ENCODE results near the gene PANK2.
"Not testable (repeated sequence)": the region's sequence is repeated elsewhere in the genome, so short reads cannot be mapped to it uniquely, and the experiment has no call there.

PANK2 gene

DNA sequence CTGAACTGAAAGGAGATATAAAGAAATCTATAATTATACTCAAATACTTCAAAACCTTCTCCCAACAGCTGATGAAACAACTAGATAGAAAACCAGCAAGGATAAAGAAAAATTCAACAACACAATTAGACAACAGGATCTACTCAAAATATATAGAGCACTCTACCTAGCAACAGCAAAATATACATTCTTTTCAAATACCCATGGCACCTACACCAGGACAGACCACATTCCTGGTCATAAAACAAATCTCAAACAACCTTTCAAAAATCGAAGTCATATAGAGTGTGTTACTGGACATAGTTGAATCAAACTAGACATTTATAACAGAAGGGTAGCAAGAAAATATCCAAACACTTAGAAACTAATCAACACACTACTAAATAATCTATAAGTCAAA is 83.0 kb downstream of the PANK2 start:
- no peaks in the 10 kb centered on the region for H3K4me1 ChIP-seq (ENCODE audit: control insufficient read depth in 1 of 2, insufficient read depth in 2 of 2, low read length in 2 of 2)
- no peaks in the 10 kb centered on the region for H3K27me3 ChIP-seq (ENCODE audit: control insufficient read depth in 1 of 2, insufficient read depth in 2 of 2, low read length in 2 of 2)
- H3K9ac ChIP-seq (ENCODE audit: low read depth in 1 of 2, low read length in 2 of 2), result no peak overlapping the region
- H3K36me3 ChIP-seq (ENCODE audit: control insufficient read depth in 1 of 2, insufficient read depth in 2 of 2, low read length in 2 of 2), result peaks cover 0 to 2% of the 10 kb centered on the region in 2 donors
- no peaks in the 10 kb centered on the region for H3K9me3 ChIP-seq (ENCODE audit: control insufficient read depth in 1 of 2, low read length in 2 of 2)
- no peak overlapping the region for H3K27ac ChIP-seq (ENCODE audit: low read depth, low read length)
- H3K4me3 ChIP-seq (ENCODE audit: low read depth in 1 of 2, low read length in 2 of 2), result no peak overlapping the region

GRCh38 chr20:3972631-3973030 is 83.4 kb downstream of the PANK2 start:
- H3K9me3 ChIP-seq (ENCODE audit: control insufficient read depth in 1 of 2, low read length in 2 of 2); H3K27ac ChIP-seq (ENCODE audit: low read depth, low read length); H3K27me3 ChIP-seq (ENCODE audit: control insufficient read depth in 1 of 2, insufficient read depth in 2 of 2, low read length in 2 of 2); H3K4me3 ChIP-seq (ENCODE audit: low read depth in 1 of 2, low read length in 2 of 2); H3K4me1 ChIP-seq (ENCODE audit: control insufficient read depth in 1 of 2, insufficient read depth in 2 of 2, low read length in 2 of 2); H3K9ac ChIP-seq (ENCODE audit: low read depth in 1 of 2, low read length in 2 of 2); H3K36me3 ChIP-seq (ENCODE audit: control insufficient read depth in 1 of 2, insufficient read depth in 2 of 2, low read length in 2 of 2): not testable (repeated sequence)

- no peak overlapping the region for H3K27ac ChIP-seq (ENCODE audit: low read depth, low read length)
- no peak overlapping the region for H3K4me3 ChIP-seq (ENCODE audit: low read depth in 1 of 2, low read length in 2 of 2)
- H3K9me3 ChIP-seq (ENCODE audit: control insufficient read depth in 1 of 2, low read length in 2 of 2), result no peaks in the 10 kb centered on the region
- H3K27me3 ChIP-seq (ENCODE audit: control insufficient read depth in 1 of 2, insufficient read depth in 2 of 2, low read length in 2 of 2), result no peaks in the 10 kb centered on the region
- H3K36me3 ChIP-seq (ENCODE audit: control insufficient read depth in 1 of 2, insufficient read depth in 2 of 2, low read length in 2 of 2), result no peaks in the 10 kb centered on the region
- no peak overlapping the region for H3K9ac ChIP-seq (ENCODE audit: low read depth in 1 of 2, low read length in 2 of 2)
- no peaks in the 10 kb centered on the region for H3K4me1 ChIP-seq (ENCODE audit: control insufficient read depth in 1 of 2, insufficient read depth in 2 of 2, low read length in 2 of 2)
Observed at GRCh38 chr20:3973705-3974104, 84.5 kb downstream of the PANK2 start.

DNA sequence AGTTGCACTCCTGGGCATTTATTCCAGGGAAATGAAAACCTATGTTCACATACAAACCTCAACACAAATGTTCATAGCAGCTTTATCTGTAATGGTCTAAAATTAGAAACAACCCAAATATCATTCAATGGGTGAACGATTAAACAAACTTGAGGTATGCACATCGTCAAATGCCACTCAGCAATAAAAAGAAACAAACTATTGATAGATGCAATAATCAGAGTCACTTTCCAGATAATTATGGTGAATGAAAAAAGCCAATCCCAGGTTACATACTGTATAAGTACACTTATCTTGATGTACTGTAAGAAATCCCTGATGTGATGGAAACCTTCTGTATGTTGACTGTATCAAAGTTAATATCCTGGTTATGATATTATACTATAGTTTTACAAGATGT is 87.3 kb downstream of the PANK2 start:
- Histone ChIP-seq H3K4me1 (ENCODE audit: control insufficient read depth in 1 of 2, insufficient read depth in 2 of 2, low read length in 2 of 2) (peaks cover 0 to 8% of the 10 kb centered on the region in 2 donors), H3K36me3 (ENCODE audit: control insufficient read depth in 1 of 2, insufficient read depth in 2 of 2, low read length in 2 of 2) (no peaks in the 10 kb centered on the region), H3K27ac (ENCODE audit: low read depth, low read length) (no peak overlapping the region), H3K9ac (ENCODE audit: low read depth in 1 of 2, low read length in 2 of 2) (no peak overlapping the region), H3K27me3 (ENCODE audit: control insufficient read depth in 1 of 2, insufficient read depth in 2 of 2, low read length in 2 of 2) (no peaks in the 10 kb centered on the region), H3K9me3 (ENCODE audit: control insufficient read depth in 1 of 2, low read length in 2 of 2) (no peaks in the 10 kb centered on the region), H3K4me3 (ENCODE audit: low read depth in 1 of 2, low read length in 2 of 2) (no peak overlapping the region)

All from duodenal mucosa (tissue), 2 donors.